Measurements from ENCODE around the gene N4BP2L2.

DNA sequence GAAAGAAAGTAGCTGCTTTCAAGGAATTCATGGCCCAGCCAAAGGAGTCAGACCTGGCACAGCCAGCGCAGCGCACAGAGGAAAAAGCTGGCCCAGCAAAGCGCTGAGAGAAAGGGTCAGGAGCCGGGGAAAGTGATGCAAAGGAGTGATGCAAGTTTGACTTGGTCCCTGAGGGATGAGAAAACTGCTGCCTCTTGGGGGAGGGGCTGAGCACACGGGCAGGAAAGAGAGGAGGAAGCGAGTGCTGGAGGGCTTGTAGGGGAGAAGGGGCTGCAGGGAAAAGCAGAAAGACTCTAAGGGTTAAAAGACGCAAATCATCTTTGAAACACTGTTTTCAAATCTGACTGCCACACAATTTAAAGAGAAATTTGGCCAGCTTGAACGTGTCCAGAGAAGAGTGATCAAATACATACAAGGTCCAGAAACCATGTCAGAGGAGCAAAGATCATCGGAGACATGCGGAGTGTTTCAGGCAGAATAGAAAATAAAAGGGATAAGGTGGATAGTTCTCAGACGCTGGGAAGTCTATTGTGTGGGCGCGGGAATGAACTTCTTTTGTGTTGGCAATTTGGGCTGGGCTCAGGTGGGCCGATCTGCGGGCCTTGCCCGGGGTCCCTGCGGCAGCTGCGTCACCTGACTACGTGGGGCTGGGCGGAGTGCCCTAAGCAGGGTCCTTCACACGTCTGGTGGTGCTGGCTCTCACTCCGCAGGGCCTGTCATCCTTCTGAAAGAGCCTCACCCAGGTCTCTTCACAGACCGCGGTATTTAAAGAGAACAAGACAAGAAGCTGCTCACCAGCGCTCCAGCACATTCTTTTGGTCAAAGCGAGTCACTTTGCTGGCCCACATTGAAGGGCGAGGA lies 128.8 kb downstream of the N4BP2L2 start:
- TF ChIP-seq, protein P1, sequence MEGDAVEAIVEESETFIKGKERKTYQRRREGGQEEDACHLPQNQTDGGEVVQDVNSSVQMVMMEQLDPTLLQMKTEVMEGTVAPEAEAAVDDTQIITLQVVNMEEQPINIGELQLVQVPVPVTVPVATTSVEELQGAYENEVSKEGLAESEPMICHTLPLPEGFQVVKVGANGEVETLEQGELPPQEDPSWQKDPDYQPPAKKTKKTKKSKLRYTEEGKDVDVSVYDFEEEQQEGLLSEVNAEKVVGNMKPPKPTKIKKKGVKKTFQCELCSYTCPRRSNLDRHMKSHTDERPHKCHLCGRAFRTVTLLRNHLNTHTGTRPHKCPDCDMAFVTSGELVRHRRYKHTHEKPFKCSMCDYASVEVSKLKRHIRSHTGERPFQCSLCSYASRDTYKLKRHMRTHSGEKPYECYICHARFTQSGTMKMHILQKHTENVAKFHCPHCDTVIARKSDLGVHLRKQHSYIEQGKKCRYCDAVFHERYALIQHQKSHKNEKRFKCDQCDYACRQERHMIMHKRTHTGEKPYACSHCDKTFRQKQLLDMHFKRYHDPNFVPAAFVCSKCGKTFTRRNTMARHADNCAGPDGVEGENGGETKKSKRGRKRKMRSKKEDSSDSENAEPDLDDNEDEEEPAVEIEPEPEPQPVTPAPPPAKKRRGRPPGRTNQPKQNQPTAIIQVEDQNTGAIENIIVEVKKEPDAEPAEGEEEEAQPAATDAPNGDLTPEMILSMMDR (IDR thresholded peaks at IDR 0.05) = no peak
- TF ChIP-seq POLR2A (IDR thresholded peaks at IDR 0.05) (no peak), POLR2AphosphoS5 (IDR thresholded peaks at IDR 0.05) (no peak)
